ENCODE results near the gene PTPRR.
"Not testable (repeated sequence)": the region's sequence is repeated elsewhere in the genome, so short reads cannot be mapped to it uniquely, and the experiment has no call there.

PTPRR gene

DNA sequence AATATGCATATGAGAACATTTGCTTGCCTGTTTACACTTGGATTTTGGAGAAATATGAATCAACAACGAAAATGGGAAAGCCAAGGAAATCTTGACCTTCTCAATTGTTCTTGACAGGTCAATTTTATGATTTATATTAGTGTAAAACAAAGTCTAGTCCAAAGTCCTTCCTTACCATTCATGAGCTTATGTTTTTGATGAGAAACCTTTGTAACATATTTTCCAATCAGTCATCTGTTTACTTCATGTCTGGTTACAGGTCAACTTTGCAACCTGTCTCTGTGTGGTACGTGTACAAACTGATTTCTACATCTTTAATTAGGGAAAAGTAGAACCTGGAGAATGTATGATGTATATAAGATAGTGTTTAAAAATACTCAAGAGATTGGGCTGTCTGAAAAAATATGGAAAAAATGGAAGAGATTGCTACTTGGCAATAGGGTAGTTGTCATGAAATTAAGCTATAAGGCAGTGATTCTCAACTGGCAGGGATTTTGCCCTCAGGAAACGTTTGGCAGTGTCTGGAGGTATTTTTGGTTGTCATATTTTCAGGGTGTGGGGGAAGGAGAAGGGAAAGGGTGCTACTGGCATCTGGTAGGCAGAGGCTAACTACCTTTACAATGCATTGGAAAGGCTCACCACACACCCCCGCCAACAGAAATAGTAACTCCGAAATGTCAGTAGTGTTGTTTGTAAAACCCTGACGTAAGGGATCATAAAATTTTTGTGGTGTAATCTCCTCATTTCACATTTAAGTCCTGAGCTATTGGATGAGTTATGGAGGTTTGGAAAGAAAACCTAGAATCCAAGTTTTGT lies 172.9 kb downstream of the PTPRR start:
- DNase-seq (ENCODE audit: low read depth in 2 of 2) = no peak

DNA sequence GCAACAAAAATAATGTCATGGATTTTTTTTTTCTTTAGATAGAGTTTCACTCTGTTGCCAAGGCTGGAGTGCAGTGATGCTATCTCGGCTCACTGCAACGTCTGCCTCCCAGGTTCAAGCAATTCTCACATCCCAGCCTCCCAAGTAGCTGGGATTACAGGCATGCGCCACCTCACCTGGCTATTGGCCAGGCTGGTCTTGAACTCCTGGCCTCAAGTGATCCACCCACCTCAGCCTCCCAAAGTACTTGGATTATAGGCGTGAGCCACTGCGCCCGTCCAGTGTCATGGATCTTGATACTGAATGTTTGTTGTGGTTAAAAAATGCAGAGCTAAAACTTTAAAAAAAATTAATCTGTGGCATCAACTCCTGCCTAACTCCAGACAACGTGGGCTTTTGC lies 175.5 kb downstream of the PTPRR start:
- DNase-seq (ENCODE audit: low read depth in 2 of 2) = no peak

DNA sequence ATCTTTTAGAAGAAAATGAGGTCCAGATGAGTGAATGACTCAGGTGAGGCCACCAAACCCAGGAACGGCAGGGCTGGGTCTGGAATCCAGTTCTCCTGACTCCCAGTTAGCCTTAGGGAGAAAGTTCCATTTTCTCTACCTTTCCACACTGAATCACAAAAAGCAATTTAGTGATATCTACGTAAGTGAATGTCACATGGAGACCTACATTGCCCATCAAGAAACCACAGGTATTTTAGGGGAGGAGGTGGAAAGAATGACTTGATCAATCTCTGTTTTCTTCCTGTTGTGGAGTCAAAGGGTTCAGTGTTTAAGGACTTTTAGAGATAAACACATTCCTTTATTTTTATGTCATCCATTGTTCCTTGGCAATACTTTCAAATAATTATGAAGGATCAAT lies 176.4 kb downstream of the PTPRR start:
- no peak for DNase-seq (ENCODE audit: low read depth in 2 of 2)

- DNase-seq (ENCODE audit: low read depth in 2 of 2) = no peak
Observed at GRCh38 chr12:70741256-70741655, 179.3 kb downstream of the PTPRR start.

DNA sequence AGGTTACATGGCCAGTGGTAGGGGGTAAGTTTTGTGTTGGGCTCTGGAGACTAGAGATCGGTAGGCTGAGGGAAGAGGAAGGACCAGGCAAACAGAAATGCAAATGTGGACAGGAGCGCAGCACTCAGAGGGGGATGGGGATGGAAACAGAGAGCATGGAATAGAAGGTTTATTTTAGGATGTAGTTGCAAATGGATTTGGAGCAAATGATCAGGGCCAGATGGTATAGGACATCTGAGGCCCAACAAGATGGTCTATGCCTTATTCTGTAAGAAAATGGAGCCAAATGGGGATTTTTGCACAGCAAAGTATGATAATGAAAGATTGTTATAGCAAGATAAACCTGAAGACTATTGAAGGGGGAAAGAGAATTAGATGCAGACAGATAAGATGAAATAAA lies 180.8 kb downstream of the PTPRR start:
- no peak for DNase-seq (ENCODE audit: low read depth in 2 of 2)

DNA sequence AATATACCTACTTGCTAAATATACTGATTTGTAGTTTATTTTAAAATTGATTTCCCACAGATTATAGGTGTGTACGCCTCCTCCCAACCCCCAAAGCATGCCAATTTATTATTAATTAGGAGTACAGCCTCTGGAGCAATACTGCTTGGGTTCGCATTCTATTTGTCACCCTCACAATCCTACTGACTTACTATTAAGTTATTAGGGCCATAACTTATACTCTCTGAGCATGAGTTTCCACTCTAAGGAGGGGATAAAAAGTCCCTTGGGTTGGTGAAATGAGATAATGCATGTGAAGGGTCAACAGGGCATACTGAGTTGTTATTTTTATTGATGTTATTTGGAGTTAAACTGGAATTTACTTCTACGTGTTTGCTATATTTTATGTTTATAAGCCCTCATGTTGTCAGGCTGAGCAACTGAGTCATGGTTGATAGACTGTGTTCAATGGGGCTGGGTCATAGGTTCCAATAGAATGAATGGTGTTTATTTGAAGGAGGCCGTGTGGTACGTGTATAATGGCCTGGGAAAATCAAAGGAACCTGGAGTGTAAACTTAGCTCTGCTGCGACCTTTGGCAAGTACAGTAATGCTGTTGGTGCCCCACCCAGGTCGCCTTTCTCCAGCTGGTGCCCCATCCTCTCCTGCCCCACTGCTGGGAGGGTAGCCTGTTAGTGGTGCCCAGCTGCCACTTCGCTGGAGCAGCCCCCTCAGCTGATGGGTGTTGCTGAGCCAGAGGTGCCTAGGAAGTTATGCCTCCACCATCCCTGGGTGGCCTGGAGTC lies 184.0 kb downstream of the PTPRR start:
- DNase-seq (ENCODE audit: low read depth in 2 of 2) = no peak

DNA sequence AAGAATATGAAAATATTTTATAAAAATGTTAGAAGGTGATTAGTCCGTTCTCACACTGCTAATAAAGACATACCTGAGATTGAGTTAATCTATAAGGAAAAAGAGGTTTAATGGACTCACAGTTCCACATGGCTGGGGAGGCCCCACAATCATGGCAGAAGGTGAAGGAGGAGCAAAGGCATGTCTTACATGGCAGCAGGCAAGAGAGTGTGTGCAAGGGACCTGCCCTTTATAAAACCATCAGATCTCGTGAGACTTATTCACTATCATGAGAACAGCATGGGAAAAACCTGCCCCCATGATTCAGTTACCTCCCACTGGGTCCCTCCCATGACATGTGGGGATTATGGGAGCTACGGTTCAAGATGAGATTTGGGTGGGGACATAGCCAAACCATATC lies 185.3 kb downstream of the PTPRR start:
- DNase-seq (ENCODE audit: low read depth in 2 of 2) = not testable (repeated sequence)

GRCh38 chr12:70733385-70733784 lies 187.2 kb downstream of the PTPRR start:
- no peak for DNase-seq (ENCODE audit: low read depth in 2 of 2)

DNA sequence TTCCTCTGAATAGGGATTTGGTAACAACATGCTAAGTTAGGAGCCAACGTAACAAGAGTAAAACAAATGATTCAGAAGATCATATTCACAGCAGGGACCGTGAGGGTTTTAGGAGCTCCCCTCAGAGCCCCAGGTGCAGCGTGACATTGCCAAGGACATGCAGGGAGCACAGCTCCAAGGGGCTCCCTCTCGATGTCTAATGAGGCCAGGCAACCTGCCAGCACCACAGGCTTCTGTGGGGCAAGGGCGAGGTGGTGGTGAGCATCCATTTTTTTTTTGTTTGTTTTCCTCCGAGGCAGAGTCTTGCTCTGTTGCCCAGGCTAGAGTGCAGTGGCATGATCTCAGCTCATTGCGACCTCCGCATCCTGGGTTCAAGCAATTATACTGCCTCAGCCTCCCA lies 188.3 kb downstream of the PTPRR start:
- no peak for DNase-seq (ENCODE audit: low read depth in 2 of 2)

DNA sequence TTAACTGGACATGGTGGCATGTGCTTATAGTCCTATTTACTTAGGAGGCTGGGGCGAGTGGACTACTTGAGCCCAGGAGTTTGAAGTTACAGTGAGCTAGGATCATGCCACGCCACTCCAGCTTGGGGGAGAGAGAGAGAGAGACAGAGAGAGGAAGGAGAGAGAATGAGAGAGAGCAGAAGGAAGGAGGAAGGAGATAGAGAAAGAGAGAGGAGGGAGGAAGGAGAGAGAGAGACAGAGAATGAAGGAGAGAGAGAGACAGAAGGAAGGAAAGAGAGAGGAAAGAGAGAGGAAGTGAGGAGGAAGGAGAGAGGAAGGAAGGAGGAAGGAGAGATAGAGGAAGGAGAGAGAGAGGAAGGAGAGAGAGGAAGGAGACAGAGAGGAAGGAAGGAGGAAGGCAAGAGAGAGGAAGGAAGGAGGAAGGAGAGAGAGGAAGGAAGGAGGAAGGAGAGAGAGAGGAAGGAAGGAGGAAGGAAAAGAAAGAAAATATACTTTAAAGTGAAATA lies 189.8 kb downstream of the PTPRR start:
- no peak for DNase-seq (ENCODE audit: low read depth in 2 of 2)

- no peak for DNase-seq (ENCODE audit: low read depth in 2 of 2)
Observed at GRCh38 chr12:70724444-70724843, 196.1 kb downstream of the PTPRR start.

GRCh38 chr12:70722584-70723343 lies 197.8 kb downstream of the PTPRR start:
- DNase-seq (ENCODE audit: low read depth in 2 of 2) = no peak

DNA sequence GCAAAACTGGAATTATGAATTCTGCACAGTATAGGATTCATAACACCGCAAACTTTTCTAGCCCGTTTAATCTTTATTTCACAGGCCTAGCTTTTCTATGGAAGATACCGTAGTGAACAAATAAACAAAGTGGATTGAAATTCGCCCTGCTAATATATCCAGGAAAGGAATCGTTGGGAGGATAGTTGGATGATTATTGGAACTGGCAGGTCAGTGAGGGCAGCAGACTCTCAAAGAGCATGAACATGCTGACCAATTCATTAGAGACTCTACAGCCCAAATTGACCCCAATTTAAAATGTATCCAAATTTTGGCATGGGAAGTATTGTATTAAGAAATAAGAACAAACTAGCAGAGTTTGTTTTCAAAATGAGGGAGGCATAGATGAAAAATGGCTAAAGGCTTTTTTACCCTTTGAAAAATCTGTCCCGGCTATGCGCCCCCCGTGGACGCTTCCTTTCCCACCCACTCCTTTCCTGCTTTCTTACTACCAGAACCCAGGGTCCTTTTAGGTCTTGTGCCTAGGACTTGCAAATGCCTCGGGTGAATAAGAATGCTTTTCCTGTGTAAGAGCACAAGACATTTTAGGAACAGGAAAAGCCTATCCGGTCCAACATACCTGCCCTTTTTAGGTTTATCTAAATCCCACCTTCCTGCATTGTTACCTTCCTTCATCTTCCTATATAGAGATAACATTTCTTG lies 198.7 kb downstream of the PTPRR start:
- no peak for DNase-seq (ENCODE audit: low read depth in 2 of 2)

DNA sequence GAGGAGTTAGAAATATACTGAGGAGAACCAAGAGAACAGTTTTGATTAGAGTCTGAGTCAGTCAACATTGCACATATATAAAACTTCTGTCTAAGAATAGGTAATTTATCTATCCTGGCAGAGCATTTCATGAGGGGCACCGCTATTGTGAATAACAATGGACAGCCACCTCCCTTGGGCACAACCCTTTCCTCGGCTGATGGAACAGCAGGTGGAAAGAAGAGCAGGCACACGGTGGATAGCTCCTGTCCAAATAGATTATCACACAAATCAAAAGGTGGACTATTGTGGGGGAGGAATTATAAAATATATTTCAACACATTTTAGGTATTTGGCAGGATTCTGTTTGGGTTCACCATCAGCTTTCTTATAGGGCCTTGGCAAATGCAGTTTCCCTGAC lies 199.3 kb downstream of the PTPRR start:
- no peak for DNase-seq (ENCODE audit: low read depth in 2 of 2)

GRCh38 chr12:70719672-70720420 lies 200.7 kb downstream of the PTPRR start:
- DNase-seq (ENCODE audit: low read depth in 2 of 2) = no peak

DNA sequence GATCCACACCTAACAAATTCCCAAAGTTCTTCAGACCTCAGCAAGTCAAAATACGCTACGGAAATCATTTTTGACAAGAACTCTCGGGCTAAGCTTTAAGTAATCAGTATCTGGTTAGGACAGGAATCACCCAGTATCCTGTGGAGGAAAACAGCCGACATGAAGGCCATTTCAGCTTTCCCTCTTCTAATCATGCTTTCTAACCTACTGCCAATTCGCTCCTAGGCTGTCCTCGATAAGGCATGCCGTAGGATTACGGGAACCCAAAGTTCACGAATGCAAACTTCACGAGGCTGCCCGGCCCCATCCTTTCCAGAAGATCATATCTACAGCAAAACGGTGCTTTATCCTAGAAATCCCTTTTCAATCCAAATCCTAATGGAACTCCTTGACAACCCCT lies 201.5 kb downstream of the PTPRR start:
- no peak for DNase-seq (ENCODE audit: low read depth in 2 of 2)

DNA sequence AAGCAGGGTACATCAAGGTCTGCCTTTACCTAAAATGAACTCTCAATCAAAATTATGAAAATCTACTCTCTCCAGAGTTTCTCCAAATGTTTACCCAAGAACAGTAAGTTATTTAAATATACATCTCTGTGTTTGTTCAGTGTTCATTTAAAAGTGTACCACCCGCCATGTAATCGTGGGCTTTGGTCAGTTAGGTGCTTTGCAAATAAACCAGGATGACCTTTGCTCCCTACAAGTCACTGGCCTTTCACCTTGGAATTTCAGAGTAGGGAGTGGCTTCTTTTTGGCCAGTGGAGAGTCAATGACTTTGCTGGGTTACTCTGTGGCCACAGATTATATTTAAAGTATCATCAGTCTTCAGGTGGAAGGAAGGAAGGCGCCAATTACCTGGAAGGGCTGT lies 208.7 kb downstream of the PTPRR start:
- DNase-seq (ENCODE audit: low read depth in 2 of 2) = no peak

GRCh38 chr12:70709022-70709421 lies 211.5 kb downstream of the PTPRR start:
- no peak for DNase-seq (ENCODE audit: low read depth in 2 of 2)

- no peak for DNase-seq (ENCODE audit: low read depth in 2 of 2)
Observed at GRCh38 chr12:70706611-70707010, 213.9 kb downstream of the PTPRR start.

DNA sequence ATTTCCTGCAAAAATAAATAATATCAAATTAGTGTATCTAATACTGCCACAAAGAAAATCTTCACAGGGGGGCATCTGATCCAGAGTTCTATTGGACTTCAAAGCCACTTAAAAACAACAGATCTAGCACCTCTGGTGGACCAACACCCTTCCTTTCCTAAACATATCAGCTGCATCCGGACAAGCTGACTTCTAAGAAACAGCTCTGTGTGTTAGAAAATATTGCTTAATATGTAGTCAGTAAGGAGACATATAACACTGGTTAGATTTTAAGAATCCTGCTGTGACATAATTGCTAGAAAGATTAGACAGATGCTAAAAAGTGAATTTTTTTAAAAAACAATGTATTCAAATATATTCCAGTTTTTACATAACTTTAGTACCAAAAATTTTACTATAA lies 222.2 kb downstream of the PTPRR start:
- no peak for DNase-seq (ENCODE audit: low read depth in 2 of 2)

All from stimulated activated CD8-positive, alpha-beta memory T cell treated with anti-CD3 and anti-CD28 coated beads, Interleukin-15, amount 100 ng/mL, for 48 hours (primary cell).